Lower leg skin (tissue), 3 donors: ENCODE results near the gene MID1.

ENCODE experiments used
- POLR2A ChIP-seq, 2 donors: fragments of 450-650 bp; IDR thresholded peaks; one replicate each; pipeline ENCODE4 v1.6.1; 2016 to 2017; ENCODE audit warnings: antibody characterized with exemption in 2 of 2, mild to moderate bottlenecking in 1 of 2, moderate library complexity in 1 of 2
- TF ChIP-seq, protein P1 (sequence below), 3 donors: fragments of 450-650 bp; IDR thresholded peaks; one replicate each; pipeline ENCODE4 v1.5.1; 2016; ENCODE audit warnings: antibody characterized with exemption in 3 of 3, mild to moderate bottlenecking in 3 of 3, moderate library complexity in 2 of 3

DNA sequence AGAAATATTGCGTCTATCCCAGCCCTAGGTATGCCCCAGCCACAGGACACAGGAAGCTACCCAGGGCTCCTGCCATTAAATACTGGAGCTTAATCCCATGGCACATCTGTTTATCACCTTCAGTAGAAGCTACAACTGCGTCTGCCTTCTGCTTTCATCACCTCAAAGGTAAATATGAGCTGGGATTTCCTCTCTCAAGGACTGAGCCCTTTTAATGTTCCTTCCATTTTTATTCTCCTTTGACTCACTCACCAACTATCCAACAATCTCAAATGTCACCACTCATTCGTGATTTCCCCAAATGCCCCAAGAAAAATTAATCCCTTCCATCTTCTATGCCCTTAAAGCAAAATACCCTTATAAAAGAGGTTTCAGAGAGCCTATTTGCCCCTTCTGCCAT lies 1.8 kb upstream of the MID1 start:
- no peak for TF ChIP-seq POLR2A (IDR thresholded peaks at IDR 0.05)
- TF ChIP-seq, protein P1, sequence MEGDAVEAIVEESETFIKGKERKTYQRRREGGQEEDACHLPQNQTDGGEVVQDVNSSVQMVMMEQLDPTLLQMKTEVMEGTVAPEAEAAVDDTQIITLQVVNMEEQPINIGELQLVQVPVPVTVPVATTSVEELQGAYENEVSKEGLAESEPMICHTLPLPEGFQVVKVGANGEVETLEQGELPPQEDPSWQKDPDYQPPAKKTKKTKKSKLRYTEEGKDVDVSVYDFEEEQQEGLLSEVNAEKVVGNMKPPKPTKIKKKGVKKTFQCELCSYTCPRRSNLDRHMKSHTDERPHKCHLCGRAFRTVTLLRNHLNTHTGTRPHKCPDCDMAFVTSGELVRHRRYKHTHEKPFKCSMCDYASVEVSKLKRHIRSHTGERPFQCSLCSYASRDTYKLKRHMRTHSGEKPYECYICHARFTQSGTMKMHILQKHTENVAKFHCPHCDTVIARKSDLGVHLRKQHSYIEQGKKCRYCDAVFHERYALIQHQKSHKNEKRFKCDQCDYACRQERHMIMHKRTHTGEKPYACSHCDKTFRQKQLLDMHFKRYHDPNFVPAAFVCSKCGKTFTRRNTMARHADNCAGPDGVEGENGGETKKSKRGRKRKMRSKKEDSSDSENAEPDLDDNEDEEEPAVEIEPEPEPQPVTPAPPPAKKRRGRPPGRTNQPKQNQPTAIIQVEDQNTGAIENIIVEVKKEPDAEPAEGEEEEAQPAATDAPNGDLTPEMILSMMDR (IDR thresholded peaks at IDR 0.05): no peak
